ENCODE results near the gene CCSER2.

CCSER2 gene

GRCh38 chr10:84331091-84331490 lies 2.7 kb downstream of the CCSER2 start:
- no peak for DNase-seq (ENCODE audit: low read depth)
- no peak overlapping the region for H3K4me3 ChIP-seq (ENCODE audit: low read length)
- TF ChIP-seq, protein P1, sequence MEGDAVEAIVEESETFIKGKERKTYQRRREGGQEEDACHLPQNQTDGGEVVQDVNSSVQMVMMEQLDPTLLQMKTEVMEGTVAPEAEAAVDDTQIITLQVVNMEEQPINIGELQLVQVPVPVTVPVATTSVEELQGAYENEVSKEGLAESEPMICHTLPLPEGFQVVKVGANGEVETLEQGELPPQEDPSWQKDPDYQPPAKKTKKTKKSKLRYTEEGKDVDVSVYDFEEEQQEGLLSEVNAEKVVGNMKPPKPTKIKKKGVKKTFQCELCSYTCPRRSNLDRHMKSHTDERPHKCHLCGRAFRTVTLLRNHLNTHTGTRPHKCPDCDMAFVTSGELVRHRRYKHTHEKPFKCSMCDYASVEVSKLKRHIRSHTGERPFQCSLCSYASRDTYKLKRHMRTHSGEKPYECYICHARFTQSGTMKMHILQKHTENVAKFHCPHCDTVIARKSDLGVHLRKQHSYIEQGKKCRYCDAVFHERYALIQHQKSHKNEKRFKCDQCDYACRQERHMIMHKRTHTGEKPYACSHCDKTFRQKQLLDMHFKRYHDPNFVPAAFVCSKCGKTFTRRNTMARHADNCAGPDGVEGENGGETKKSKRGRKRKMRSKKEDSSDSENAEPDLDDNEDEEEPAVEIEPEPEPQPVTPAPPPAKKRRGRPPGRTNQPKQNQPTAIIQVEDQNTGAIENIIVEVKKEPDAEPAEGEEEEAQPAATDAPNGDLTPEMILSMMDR (conservative IDR thresholded peaks at IDR 0.05; ENCODE audit: low read length), result no peak

- TF ChIP-seq, protein P1 (conservative IDR thresholded peaks at IDR 0.05; ENCODE audit: low read length), result no peak
- H3K4me3 ChIP-seq (ENCODE audit: low read length), result no peak overlapping the region
- DNase-seq (ENCODE audit: low read depth), result peak; percentile 30
These were observed 5.6 kb downstream of the CCSER2 start for GRCh38 chr10:84333864-84334451.

- DNase-seq (ENCODE audit: low read depth), result no peak
- TF ChIP-seq, protein P1 (conservative IDR thresholded peaks at IDR 0.05; ENCODE audit: low read length), result no peak
- H3K4me3 ChIP-seq (ENCODE audit: low read length), result no peak overlapping the region
These were observed 6.4 kb downstream of the CCSER2 start for GRCh38 chr10:84334811-84335210.

- H3K4me3 ChIP-seq (ENCODE audit: low read length), result no peak overlapping the region
- DNase-seq (ENCODE audit: low read depth), result no peak
- TF ChIP-seq, protein P1 (conservative IDR thresholded peaks at IDR 0.05; ENCODE audit: low read length), result no peak
These were observed 7.1 kb downstream of the CCSER2 start for GRCh38 chr10:84335516-84335915.

GRCh38 chr10:84336406-84337090 lies 8.2 kb downstream of the CCSER2 start:
- TF ChIP-seq, protein P1 (conservative IDR thresholded peaks at IDR 0.05; ENCODE audit: low read length), result no peak
- no peak overlapping the region for H3K4me3 ChIP-seq (ENCODE audit: low read length)
- DNase-seq (ENCODE audit: low read depth), result no peak

DNA sequence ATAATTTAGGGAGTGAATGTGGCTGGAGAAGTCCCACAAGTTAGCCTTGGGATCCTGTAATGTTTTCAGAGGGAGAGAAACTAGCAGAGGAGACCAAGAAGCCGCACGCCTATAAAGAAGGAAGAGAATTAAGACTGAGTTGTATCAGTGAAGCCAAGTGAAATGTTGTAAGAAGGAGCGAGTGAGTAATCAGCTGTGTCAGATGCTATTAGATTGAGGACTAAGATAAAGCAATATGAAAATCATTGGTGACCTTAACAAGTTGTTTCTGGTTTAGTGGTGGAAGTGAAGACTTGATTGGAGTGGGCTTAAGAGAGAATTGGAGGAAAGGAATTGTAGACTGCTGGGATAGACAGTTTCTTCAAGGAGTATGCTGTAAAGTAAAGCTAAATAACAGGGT lies 8.8 kb downstream of the CCSER2 start:
- TF ChIP-seq, protein P1 (conservative IDR thresholded peaks at IDR 0.05; ENCODE audit: low read length), result no peak
- H3K4me3 ChIP-seq (ENCODE audit: low read length), result no peak overlapping the region
- peak; percentile 46 for DNase-seq (ENCODE audit: low read depth)

- TF ChIP-seq, protein P1 (conservative IDR thresholded peaks at IDR 0.05; ENCODE audit: low read length), result no peak
- no peak for DNase-seq (ENCODE audit: low read depth)
- H3K4me3 ChIP-seq (ENCODE audit: low read length), result no peak overlapping the region
These were observed 10.6 kb downstream of the CCSER2 start for GRCh38 chr10:84339025-84339424.
